Caco-2 (cell line): ENCODE data around the gene SNAI1. TPM values are rescaled to one million over a fixed set of nuclear protein-coding genes. Genes with fewer than 3 reads are reported as not detected.

Experiments
- BruUV-seq: library from RNA; stranded (reverse); fragments of 400-500 nt; replicated peaks from 2 replicates; lab custom pipeline; 2021; lab: Mats Ljungman, UMichigan
- CTCF ChIA-PET: fragments of 300-600 bp; sonication (Branson Sonifier 250); formaldehyde crosslinking; loops from one replicate; lab custom pipeline; 2022; ENCODE audit warnings: antibody characterized with exemption; lab: Charles Lee
- POLR2A ChIA-PET: fragments of 300-600 bp; sonication (Branson Sonifier 250); formaldehyde crosslinking; loops from one replicate; lab custom pipeline; 2022; ENCODE audit warnings: antibody characterized with exemption; lab: Charles Lee
- DNase-seq, 2 experiments: peaks; one replicate each; pipeline versions ENCODE4 v3.0.0 to v3.0.0-alpha.2; 2020 to 2022
- H3K27me3 ChIP-seq: replicated peaks from 2 replicates; pipeline ENCODE4 v1.6.0; 2011; ENCODE audit warnings: low read length; ENCODE audit not compliant: control insufficient read depth, insufficient read depth
- H3K36me3 ChIP-seq: 2 replicates; pipeline ENCODE4 v1.5.1; 2011; ENCODE audit warnings: low read length; ENCODE audit not compliant: control insufficient read depth, insufficient read depth
- H3K4me1 ChIP-seq: fragments of 250-450 bp; sonication (Bioruptor Pico); 2 replicates; pipeline ENCODE4 v1.5.1; 2020; ENCODE audit warnings: mild to moderate bottlenecking
- H3K4me3 ChIP-seq: 2 replicates; pipeline ENCODE4 v1.5.1; 2011; ENCODE audit warnings: low read depth, mild to moderate bottlenecking, control low read depth, low read length
- H3K9me3 ChIP-seq: fragments of 250-450 bp; sonication (Bioruptor Pico); 2 replicates; pipeline ENCODE4 v1.5.1; 2020; ENCODE audit warnings: mild to moderate bottlenecking, moderate library complexity
- H3K27ac Mint-ChIP-seq: one replicate; pipeline ENCODE4 v1.8.0; 2022; ENCODE audit warnings: mixed read lengths; ENCODE audit not compliant: unreplicated experiment
- H3K27me3 Mint-ChIP-seq: one replicate; pipeline ENCODE4 v1.8.0; 2022; ENCODE audit warnings: mixed read lengths; ENCODE audit not compliant: insufficient read depth, unreplicated experiment
- H3K36me3 Mint-ChIP-seq: one replicate; pipeline ENCODE4 v1.8.0; 2022; ENCODE audit warnings: mild to moderate bottlenecking, mixed read lengths; ENCODE audit not compliant: insufficient read depth, unreplicated experiment
- H3K4me1 Mint-ChIP-seq: one replicate; pipeline ENCODE4 v1.8.0; 2022; ENCODE audit warnings: low read depth, mixed read lengths; ENCODE audit not compliant: unreplicated experiment
- H3K4me3 Mint-ChIP-seq: one replicate; pipeline ENCODE4 v1.8.0; 2022; ENCODE audit warnings: mild to moderate bottlenecking, moderate library complexity, mixed read lengths; ENCODE audit not compliant: unreplicated experiment
- H3K9me3 Mint-ChIP-seq: one replicate; pipeline ENCODE4 v1.8.0; 2022; ENCODE audit warnings: mixed read lengths; ENCODE audit not compliant: unreplicated experiment
- CTCF ChIP-seq, 2 experiments: fragments of 200-600 bp in 1 of 2; IDR thresholded peaks; 1 replicate in 1 of 2; 2 replicates in 1 of 2; pipeline versions ENCODE4 v1.5.1 to v1.8.0; 2011 to 2022; ENCODE audit warnings: antibody characterized with exemption in 1 of 2, control low read depth in 1 of 2, inconsistent platforms in 1 of 2, low read depth in 1 of 2, low read length in 1 of 2, mild to moderate bottlenecking in 1 of 2, moderate library complexity in 1 of 2; ENCODE audit not compliant: insufficient read depth in 1 of 2, severe bottlenecking in 1 of 2, unreplicated experiment in 1 of 2
- intact Hi-C: fragments of 100-400 bp; cut with micrococcal nuclease; formaldehyde crosslinking; loops from one replicate; pipeline ENCODE4 v1.10.0; 2022; ENCODE audit not compliant: unreplicated experiment
- total RNA-seq: library from RNA; stranded (reverse); gene quantifications from 2 replicates; pipeline ENCODE4 v1.2.3, GENCODE V29; 2022

Gene SNAI1
- total RNA-seq, 1 experiment from 2014 or later, result 10.9 TPM

GRCh38 chr20:49987868-49988690 is 5.3 kb downstream of the SNAI1 start:
- Histone ChIP-seq H3K27me3 (no peaks in the 10 kb centered on the region), H3K9me3 (no peaks in the 10 kb centered on the region), H3K4me1 (peaks cover 13% of the 10 kb centered on the region), H3K36me3 (peaks cover 1% of the 10 kb centered on the region; the same call in 1 of the 2 replicates), H3K4me3 (no peak overlapping the region)
- no TSS peak for BruUV-seq
- Mint-ChIP-seq H3K4me3 (no peak overlapping the region), H3K27me3 (no peaks in the 10 kb centered on the region), H3K27ac (no peak overlapping the region), H3K9me3 (no peaks in the 10 kb centered on the region), H3K4me1 (peaks cover 17% of the 10 kb centered on the region), H3K36me3 (peaks cover 17% of the 10 kb centered on the region)
- no peak for TF ChIP-seq CTCF (IDR thresholded peaks at IDR 0.05; ENCODE audit: insufficient read depth in 1 of 2, low read depth in 1 of 2, low read length in 1 of 2, severe bottlenecking in 1 of 2, unreplicated experiment in 1 of 2)
- intact Hi-C loops, result no loop called here
- DNase-seq, result no peak
- CTCF ChIA-PET, result interaction anchor here (1.4 to 2.6 kb wide), 4 partner anchors 9 to 133 kb away, joined by 3 to 23 read pairs (median 8); no protein-coding TSS in a partner anchor
- POLR2A ChIA-PET, result no interaction called here

GRCh38 chr20:49989234-49990065 is 6.7 kb downstream of the SNAI1 start:
- TF ChIP-seq CTCF (IDR thresholded peaks at IDR 0.05; ENCODE audit: insufficient read depth in 1 of 2, low read depth in 1 of 2, low read length in 1 of 2, severe bottlenecking in 1 of 2, unreplicated experiment in 1 of 2), result no peak
- no peak overlapping the region for H3K27ac Mint-ChIP-seq
- H3K4me3 Mint-ChIP-seq, result no peak overlapping the region
- no peaks in the 10 kb centered on the region for H3K9me3 Mint-ChIP-seq
- peaks cover 11% of the 10 kb centered on the region for H3K4me1 Mint-ChIP-seq
- ChIA-PET CTCF (interaction anchor here (0.7 to 2.6 kb wide), 4 partner anchors 10 to 482 kb away, joined by 3 to 23 read pairs (median 8); no protein-coding TSS in a partner anchor), POLR2A (interaction anchor here (0.6 to 1.1 kb wide), 4 partner anchors 23 to 165 kb away, joined by 3 to 5 read pairs (median 4); no protein-coding TSS in a partner anchor)
- H3K4me1 ChIP-seq, result peaks cover 10% of the 10 kb centered on the region; the same call in 1 of the 2 replicates
- peaks cover 1% of the 10 kb centered on the region; the same call in 1 of the 2 replicates for H3K36me3 ChIP-seq
- no peaks in the 10 kb centered on the region for H3K27me3 Mint-ChIP-seq
- no peaks in the 10 kb centered on the region for H3K9me3 ChIP-seq
- DNase-seq, result no peak
- H3K36me3 Mint-ChIP-seq, result peaks cover 6% of the 10 kb centered on the region
- BruUV-seq, result no TSS peak
- intact Hi-C loops, result no loop called here
- no peaks in the 10 kb centered on the region for H3K27me3 ChIP-seq
- no peak overlapping the region for H3K4me3 ChIP-seq

- no peaks in the 10 kb centered on the region for H3K27me3 Mint-ChIP-seq
- H3K4me3 ChIP-seq, result no peak overlapping the region
- CTCF ChIA-PET, result interaction anchor here (1.4 to 2.6 kb wide), 2 partner anchors 11 to 81 kb away, joined by 4 to 23 read pairs; no protein-coding TSS in a partner anchor
- DNase-seq, result no peak
- no peaks in the 10 kb centered on the region for H3K9me3 ChIP-seq
- no peaks in the 10 kb centered on the region for H3K9me3 Mint-ChIP-seq
- no peak overlapping the region for H3K4me3 Mint-ChIP-seq
- peaks cover 11% of the 10 kb centered on the region for H3K4me1 Mint-ChIP-seq
- no peaks in the 10 kb centered on the region for H3K36me3 ChIP-seq
- no peak overlapping the region for H3K27ac Mint-ChIP-seq
- no peak for TF ChIP-seq CTCF (IDR thresholded peaks at IDR 0.05; ENCODE audit: insufficient read depth in 1 of 2, low read depth in 1 of 2, low read length in 1 of 2, severe bottlenecking in 1 of 2, unreplicated experiment in 1 of 2)
- no peaks in the 10 kb centered on the region for H3K27me3 ChIP-seq
- no TSS peak for BruUV-seq
- POLR2A ChIA-PET, result no interaction called here
- peaks cover 6% of the 10 kb centered on the region for H3K36me3 Mint-ChIP-seq
- peaks cover 10% of the 10 kb centered on the region; the same call in 1 of the 2 replicates for H3K4me1 ChIP-seq
- intact Hi-C loops, result no loop called here
Observed at GRCh38 chr20:49990271-49990720, 7.5 kb downstream of the SNAI1 start.
